Liver (tissue), 9 donors: ENCODE data around the gene ALK. TPM values are rescaled to one million over a fixed set of nuclear protein-coding genes. Genes with fewer than 3 reads are reported as not detected.

Experiments used
- DNase-seq: peaks from one replicate; pipeline ENCODE4 v3.0.0-alpha.2; 2017; ENCODE audit warnings: low spot score
- H3K27ac ChIP-seq, 2 donors: one replicate each; pipeline ENCODE4 v1.7.0; 2013; ENCODE audit warnings: inconsistent platforms in 2 of 2, low read length in 2 of 2, control low read depth in 1 of 2, low read depth in 1 of 2, mild to moderate bottlenecking in 1 of 2
- H3K27me3 ChIP-seq, 4 donors: one replicate each; pipeline versions ENCODE4 v1.6.1 to v1.7.0; 2013; ENCODE audit warnings: low read length in 3 of 4, inconsistent platforms in 1 of 4, mild to moderate bottlenecking in 1 of 4, moderate library complexity in 1 of 4; ENCODE audit not compliant: control insufficient read depth in 4 of 4, insufficient read depth in 4 of 4
- H3K36me3 ChIP-seq, 4 donors: one replicate each; pipeline versions ENCODE4 v1.6.1 to v1.7.0; 2013; ENCODE audit warnings: low read length in 3 of 4, mild to moderate bottlenecking in 3 of 4, low read depth in 1 of 4, moderate library complexity in 1 of 4; ENCODE audit not compliant: control insufficient read depth in 4 of 4, insufficient read depth in 3 of 4
- H3K4me1 ChIP-seq, 4 donors: one replicate each; pipeline versions ENCODE4 v1.6.1 to v1.7.0; 2013; ENCODE audit warnings: low read length in 3 of 4, mild to moderate bottlenecking in 3 of 4, moderate library complexity in 1 of 4; ENCODE audit not compliant: control insufficient read depth in 4 of 4, insufficient read depth in 4 of 4
- H3K4me3 ChIP-seq, 3 donors: one replicate each; pipeline versions ENCODE4 v1.6.1 to v1.7.0; 2013; ENCODE audit warnings: low read length in 3 of 3, control low read depth in 1 of 3, low read depth in 1 of 3, mild to moderate bottlenecking in 1 of 3
- H3K9ac ChIP-seq, 2 donors: one replicate each; pipeline ENCODE4 v1.7.0; 2013; ENCODE audit warnings: low read length in 2 of 2, mild to moderate bottlenecking in 2 of 2, moderate library complexity in 2 of 2, control low read depth in 1 of 2, low read depth in 1 of 2
- H3K9me3 ChIP-seq, 4 donors: one replicate each; pipeline versions ENCODE4 v1.6.1 to v1.7.0; 2013; ENCODE audit warnings: low read length in 3 of 4; ENCODE audit not compliant: control insufficient read depth in 4 of 4
- FOXA1 ChIP-seq: IDR thresholded peaks from 2 replicates; pipeline ENCODE4 v1.6.1; 2016; ENCODE audit warnings: antibody characterized with exemption
- FOXA2 ChIP-seq: IDR thresholded peaks from 2 replicates; pipeline ENCODE4 v1.6.1; 2016; ENCODE audit warnings: antibody characterized with exemption
- GABPA ChIP-seq, 2 donors: IDR thresholded peaks in 1 of 2; conservative IDR thresholded peaks in 1 of 2; 2 replicates each; pipeline ENCODE4 v1.6.1; 2016; ENCODE audit warnings: antibody characterized with exemption in 2 of 2, mild to moderate bottlenecking in 1 of 2, moderate library complexity in 1 of 2
- HNF4A ChIP-seq, 2 donors: conservative IDR thresholded peaks; 2 replicates each; pipeline ENCODE4 v1.6.1; 2016; ENCODE audit warnings: antibody characterized with exemption in 2 of 2, mild to moderate bottlenecking in 2 of 2
- HNF4G ChIP-seq: IDR thresholded peaks from 2 replicates; pipeline ENCODE4 v1.6.1; 2016; ENCODE audit warnings: antibody characterized with exemption
- JUND ChIP-seq, 2 donors: IDR thresholded peaks; 2 replicates each; pipeline ENCODE4 v1.6.1; 2016; ENCODE audit warnings: antibody characterized with exemption in 2 of 2
- NR2F2 ChIP-seq: IDR thresholded peaks from 2 replicates; pipeline ENCODE4 v1.6.1; 2016; ENCODE audit warnings: antibody characterized with exemption
- RAD21 ChIP-seq, 2 donors: IDR thresholded peaks; 2 replicates each; pipeline ENCODE4 v1.6.1; 2016; ENCODE audit warnings: antibody characterized with exemption in 2 of 2, mild to moderate bottlenecking in 2 of 2
- RXRA ChIP-seq, 2 donors: IDR thresholded peaks; 2 replicates each; pipeline ENCODE4 v1.6.1; 2017 to 2018; ENCODE audit warnings: antibody characterized with exemption in 2 of 2, mild to moderate bottlenecking in 1 of 2
- SP1 ChIP-seq: IDR thresholded peaks from 2 replicates; pipeline ENCODE4 v1.6.1; 2018; ENCODE audit warnings: antibody characterized with exemption, mild to moderate bottlenecking
- TAF1 ChIP-seq: conservative IDR thresholded peaks from 2 replicates; pipeline ENCODE4 v1.6.1; 2016; ENCODE audit warnings: antibody characterized with exemption, mild to moderate bottlenecking
- WGBS: extraction: QIAGEN DNeasy Blood & Tissue Kit; methylation state at CpG from one replicate; pipeline ENCODE4 v1.1.7; 2013; 5-methylcytosine and 5-hydroxymethylcytosine counted together
- polyA plus RNA-seq, 2 donors: library from polyadenylated mRNA; stranded (reverse) in 1 of 2; unstranded in 1 of 2; fragments of 200-250 nt in 1 of 2; fragments of >200 nt in 1 of 2; fragmentation: Nextera tagmentation in 1 of 2; extraction: Ambion mirVana in 1 of 2; gene quantifications; one replicate each; pipeline versions ENCODE4 v1.2.1 to v1.2.3, GENCODE V29; 2013 to 2015
- total RNA-seq, 2 donors: library from RNA; depleted of rRNA; stranded (reverse); fragments of >200 nt; gene quantifications; one replicate each; pipeline ENCODE4 v1.2.3, GENCODE V29; 2014
- TF ChIP-seq, protein P1 (sequence below): IDR thresholded peaks from 2 replicates; pipeline ENCODE4 v1.6.1; 2016; ENCODE audit warnings: antibody characterized with exemption
- TF ChIP-seq, protein P2 (sequence below): fragments of 150-350 bp; IDR thresholded peaks from 2 replicates; pipeline ENCODE4 v1.5.1; 2017; ENCODE audit warnings: improper control_type of control experiment, low read depth, low read length; ENCODE audit not compliant: missing input control
- TF ChIP-seq, protein P3 (sequence below): IDR thresholded peaks from 2 replicates; pipeline ENCODE4 v1.6.1; 2016; ENCODE audit warnings: antibody characterized with exemption, mild to moderate bottlenecking
- TF ChIP-seq, protein P4 (sequence below): IDR thresholded peaks from 2 replicates; pipeline ENCODE4 v1.6.1; 2016; ENCODE audit warnings: antibody characterized with exemption
- TF ChIP-seq, protein P5 (sequence below): IDR thresholded peaks from 2 replicates; pipeline ENCODE4 v1.6.1; 2016; ENCODE audit warnings: antibody characterized with exemption
- donor health status: healthy.
- donor health status: healthy.
- donor health status: healthy.
- donor health status: healthy.
- donor health status: healthy.

The ALK gene
- total and polyA plus RNA-seq, 4 donors: under 0.01 TPM; not detected in 3

DNA sequence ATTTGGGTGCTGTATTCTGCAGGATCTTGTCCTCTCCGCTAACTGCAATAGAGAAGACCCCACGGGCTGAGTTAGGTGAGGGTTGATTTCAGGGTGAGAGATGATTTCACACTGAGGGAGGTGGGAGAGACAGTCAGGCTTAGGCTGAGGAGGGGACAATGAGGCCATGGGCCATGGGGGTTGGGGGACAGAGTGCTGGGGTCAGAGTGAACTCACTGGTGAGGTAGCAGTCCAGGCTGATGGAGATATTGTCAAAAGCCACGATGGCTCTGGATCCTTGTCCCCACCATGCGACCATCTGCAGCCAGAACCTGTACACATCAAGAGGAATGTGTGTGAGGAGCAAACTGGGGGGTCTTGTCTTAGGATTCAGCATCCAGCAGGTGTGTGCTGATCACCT is 646.2 kb downstream of the ALK start:
- 90% methylated on average over 4 of the region's 4 CpGs for WGBS
- no peaks in the 10 kb centered on the region for H3K36me3 ChIP-seq
- H3K9ac ChIP-seq: no peak overlapping the region
- TF ChIP-seq, protein P1, sequence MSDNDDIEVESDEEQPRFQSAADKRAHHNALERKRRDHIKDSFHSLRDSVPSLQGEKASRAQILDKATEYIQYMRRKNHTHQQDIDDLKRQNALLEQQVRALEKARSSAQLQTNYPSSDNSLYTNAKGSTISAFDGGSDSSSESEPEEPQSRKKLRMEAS: no peak
- TF ChIP-seq NR2F2 (no peak), HNF4G (no peak), RXRA (IDR thresholded peaks at IDR 0.05) (no peak), GABPA (IDR thresholded peaks at IDR 0.05 in 1 of 2, conservative IDR thresholded peaks at IDR 0.05 in 1 of 2) (no peak), FOXA2 (no peak), FOXA1 (no peak), JUND (IDR thresholded peaks at IDR 0.05) (no peak), RAD21 (IDR thresholded peaks at IDR 0.05) (no peak), TAF1 (no peak), HNF4A (conservative IDR thresholded peaks at IDR 0.05) (no peak), SP1 (no peak)
- TF ChIP-seq, protein P2, sequence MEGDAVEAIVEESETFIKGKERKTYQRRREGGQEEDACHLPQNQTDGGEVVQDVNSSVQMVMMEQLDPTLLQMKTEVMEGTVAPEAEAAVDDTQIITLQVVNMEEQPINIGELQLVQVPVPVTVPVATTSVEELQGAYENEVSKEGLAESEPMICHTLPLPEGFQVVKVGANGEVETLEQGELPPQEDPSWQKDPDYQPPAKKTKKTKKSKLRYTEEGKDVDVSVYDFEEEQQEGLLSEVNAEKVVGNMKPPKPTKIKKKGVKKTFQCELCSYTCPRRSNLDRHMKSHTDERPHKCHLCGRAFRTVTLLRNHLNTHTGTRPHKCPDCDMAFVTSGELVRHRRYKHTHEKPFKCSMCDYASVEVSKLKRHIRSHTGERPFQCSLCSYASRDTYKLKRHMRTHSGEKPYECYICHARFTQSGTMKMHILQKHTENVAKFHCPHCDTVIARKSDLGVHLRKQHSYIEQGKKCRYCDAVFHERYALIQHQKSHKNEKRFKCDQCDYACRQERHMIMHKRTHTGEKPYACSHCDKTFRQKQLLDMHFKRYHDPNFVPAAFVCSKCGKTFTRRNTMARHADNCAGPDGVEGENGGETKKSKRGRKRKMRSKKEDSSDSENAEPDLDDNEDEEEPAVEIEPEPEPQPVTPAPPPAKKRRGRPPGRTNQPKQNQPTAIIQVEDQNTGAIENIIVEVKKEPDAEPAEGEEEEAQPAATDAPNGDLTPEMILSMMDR: no peak
- TF ChIP-seq, protein P3, sequence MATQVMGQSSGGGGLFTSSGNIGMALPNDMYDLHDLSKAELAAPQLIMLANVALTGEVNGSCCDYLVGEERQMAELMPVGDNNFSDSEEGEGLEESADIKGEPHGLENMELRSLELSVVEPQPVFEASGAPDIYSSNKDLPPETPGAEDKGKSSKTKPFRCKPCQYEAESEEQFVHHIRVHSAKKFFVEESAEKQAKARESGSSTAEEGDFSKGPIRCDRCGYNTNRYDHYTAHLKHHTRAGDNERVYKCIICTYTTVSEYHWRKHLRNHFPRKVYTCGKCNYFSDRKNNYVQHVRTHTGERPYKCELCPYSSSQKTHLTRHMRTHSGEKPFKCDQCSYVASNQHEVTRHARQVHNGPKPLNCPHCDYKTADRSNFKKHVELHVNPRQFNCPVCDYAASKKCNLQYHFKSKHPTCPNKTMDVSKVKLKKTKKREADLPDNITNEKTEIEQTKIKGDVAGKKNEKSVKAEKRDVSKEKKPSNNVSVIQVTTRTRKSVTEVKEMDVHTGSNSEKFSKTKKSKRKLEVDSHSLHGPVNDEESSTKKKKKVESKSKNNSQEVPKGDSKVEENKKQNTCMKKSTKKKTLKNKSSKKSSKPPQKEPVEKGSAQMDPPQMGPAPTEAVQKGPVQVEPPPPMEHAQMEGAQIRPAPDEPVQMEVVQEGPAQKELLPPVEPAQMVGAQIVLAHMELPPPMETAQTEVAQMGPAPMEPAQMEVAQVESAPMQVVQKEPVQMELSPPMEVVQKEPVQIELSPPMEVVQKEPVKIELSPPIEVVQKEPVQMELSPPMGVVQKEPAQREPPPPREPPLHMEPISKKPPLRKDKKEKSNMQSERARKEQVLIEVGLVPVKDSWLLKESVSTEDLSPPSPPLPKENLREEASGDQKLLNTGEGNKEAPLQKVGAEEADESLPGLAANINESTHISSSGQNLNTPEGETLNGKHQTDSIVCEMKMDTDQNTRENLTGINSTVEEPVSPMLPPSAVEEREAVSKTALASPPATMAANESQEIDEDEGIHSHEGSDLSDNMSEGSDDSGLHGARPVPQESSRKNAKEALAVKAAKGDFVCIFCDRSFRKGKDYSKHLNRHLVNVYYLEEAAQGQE: no peak
- TF ChIP-seq, protein P4, sequence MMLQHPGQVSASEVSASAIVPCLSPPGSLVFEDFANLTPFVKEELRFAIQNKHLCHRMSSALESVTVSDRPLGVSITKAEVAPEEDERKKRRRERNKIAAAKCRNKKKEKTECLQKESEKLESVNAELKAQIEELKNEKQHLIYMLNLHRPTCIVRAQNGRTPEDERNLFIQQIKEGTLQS: no peak
- TF ChIP-seq, protein P5, sequence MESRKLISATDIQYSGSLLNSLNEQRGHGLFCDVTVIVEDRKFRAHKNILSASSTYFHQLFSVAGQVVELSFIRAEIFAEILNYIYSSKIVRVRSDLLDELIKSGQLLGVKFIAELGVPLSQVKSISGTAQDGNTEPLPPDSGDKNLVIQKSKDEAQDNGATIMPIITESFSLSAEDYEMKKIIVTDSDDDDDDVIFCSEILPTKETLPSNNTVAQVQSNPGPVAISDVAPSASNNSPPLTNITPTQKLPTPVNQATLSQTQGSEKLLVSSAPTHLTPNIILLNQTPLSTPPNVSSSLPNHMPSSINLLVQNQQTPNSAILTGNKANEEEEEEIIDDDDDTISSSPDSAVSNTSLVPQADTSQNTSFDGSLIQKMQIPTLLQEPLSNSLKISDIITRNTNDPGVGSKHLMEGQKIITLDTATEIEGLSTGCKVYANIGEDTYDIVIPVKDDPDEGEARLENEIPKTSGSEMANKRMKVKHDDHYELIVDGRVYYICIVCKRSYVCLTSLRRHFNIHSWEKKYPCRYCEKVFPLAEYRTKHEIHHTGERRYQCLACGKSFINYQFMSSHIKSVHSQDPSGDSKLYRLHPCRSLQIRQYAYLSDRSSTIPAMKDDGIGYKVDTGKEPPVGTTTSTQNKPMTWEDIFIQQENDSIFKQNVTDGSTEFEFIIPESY: no peak
- H3K9me3 ChIP-seq: no peaks in the 10 kb centered on the region
- no peak overlapping the region for H3K4me3 ChIP-seq
- no peak overlapping the region for H3K27ac ChIP-seq
- H3K27me3 ChIP-seq: peaks cover 0 to under 1% (median 0%) of the 10 kb centered on the region in 4 donors
- no peak for DNase-seq
- no peaks in the 10 kb centered on the region for H3K4me1 ChIP-seq
